ENCODE measurements around the gene AREG. TPM values are rescaled to one million over a fixed set of nuclear protein-coding genes. Genes with fewer than 3 reads are reported as not detected.

Gene AREG
- total and polyA plus RNA-seq, 3 donors from 2014 or later = 13.0 to 16.4 (median 14.2) TPM

DNA sequence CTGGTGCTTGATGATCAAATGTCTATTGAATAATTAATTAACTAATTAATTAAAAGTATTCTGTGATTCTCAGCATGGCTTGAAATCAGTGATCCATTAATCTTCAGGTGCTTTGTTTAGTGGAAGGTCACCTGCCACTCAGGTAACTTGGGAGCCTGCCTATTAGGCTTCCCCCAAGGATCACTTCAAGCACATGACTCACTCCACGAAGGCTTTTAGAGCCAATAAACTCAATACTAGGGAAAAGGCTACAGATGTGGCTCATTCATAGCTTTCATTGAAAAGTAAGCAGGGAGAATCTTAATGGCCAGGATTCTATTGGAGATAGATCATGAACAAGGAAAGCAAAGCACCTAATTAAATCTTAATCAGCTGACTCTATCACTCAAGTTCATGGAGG, 21.3 kb downstream of the AREG start:
- 96 to 100% methylated on average over 1 of the region's 1 CpG for whole genome bisulfite sequencing, 2 donors
- no peak for DNase-seq
- Histone ChIP-seq H3K9me3 (no peaks in the 10 kb centered on the region), H3K4me3 (no peak overlapping the region), H3K36me3 (ENCODE audit: low read depth, missing control alignments) (no peaks in the 10 kb centered on the region), H3K27me3 (no peaks in the 10 kb centered on the region), H3K4me1 (no peaks in the 10 kb centered on the region), H3K27ac (no peak overlapping the region)
- intact Hi-C loops (cut with DNase I; ENCODE audit: low total_unique reads) = no loop called here
- TF ChIP-seq, protein P1, sequence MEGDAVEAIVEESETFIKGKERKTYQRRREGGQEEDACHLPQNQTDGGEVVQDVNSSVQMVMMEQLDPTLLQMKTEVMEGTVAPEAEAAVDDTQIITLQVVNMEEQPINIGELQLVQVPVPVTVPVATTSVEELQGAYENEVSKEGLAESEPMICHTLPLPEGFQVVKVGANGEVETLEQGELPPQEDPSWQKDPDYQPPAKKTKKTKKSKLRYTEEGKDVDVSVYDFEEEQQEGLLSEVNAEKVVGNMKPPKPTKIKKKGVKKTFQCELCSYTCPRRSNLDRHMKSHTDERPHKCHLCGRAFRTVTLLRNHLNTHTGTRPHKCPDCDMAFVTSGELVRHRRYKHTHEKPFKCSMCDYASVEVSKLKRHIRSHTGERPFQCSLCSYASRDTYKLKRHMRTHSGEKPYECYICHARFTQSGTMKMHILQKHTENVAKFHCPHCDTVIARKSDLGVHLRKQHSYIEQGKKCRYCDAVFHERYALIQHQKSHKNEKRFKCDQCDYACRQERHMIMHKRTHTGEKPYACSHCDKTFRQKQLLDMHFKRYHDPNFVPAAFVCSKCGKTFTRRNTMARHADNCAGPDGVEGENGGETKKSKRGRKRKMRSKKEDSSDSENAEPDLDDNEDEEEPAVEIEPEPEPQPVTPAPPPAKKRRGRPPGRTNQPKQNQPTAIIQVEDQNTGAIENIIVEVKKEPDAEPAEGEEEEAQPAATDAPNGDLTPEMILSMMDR (IDR thresholded peaks at IDR 0.05) = no peak
- TF ChIP-seq POLR2A (IDR thresholded peaks at IDR 0.05) = no peak

DNA sequence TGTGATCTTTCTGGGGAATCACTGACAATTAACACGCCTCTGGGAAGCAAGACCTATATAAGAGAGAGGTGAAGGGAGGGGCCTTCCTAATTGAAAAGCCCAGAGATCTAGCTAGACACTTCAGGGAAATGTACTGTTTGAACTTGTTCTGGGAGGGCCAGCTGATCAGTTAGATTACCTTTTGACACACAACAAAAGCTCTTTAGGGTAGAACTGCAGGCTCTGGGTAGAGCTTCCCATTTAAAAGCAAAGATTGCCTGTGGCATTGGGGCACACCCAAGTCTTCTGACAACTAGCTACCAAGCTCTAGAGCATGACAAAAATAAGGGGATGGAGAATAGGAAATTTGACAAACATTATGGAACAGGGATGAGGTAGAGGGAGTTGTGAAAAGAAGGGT, 26.3 kb downstream of the AREG start:
- Histone ChIP-seq H3K4me1 (no peaks in the 10 kb centered on the region), H3K36me3 (ENCODE audit: low read depth, missing control alignments) (no peaks in the 10 kb centered on the region), H3K27ac (no peak overlapping the region), H3K4me3 (no peak overlapping the region), H3K9me3 (no peaks in the 10 kb centered on the region), H3K27me3 (no peaks in the 10 kb centered on the region)
- WGBS, 2 donors = 89 to 93% methylated on average over 1 of the region's 1 CpG
- TF ChIP-seq, protein P1 (IDR thresholded peaks at IDR 0.05) = no peak
- TF ChIP-seq POLR2A (IDR thresholded peaks at IDR 0.05) = no peak
- DNase-seq = no peak
- intact Hi-C loops (cut with DNase I; ENCODE audit: low total_unique reads) = no loop called here

DNA sequence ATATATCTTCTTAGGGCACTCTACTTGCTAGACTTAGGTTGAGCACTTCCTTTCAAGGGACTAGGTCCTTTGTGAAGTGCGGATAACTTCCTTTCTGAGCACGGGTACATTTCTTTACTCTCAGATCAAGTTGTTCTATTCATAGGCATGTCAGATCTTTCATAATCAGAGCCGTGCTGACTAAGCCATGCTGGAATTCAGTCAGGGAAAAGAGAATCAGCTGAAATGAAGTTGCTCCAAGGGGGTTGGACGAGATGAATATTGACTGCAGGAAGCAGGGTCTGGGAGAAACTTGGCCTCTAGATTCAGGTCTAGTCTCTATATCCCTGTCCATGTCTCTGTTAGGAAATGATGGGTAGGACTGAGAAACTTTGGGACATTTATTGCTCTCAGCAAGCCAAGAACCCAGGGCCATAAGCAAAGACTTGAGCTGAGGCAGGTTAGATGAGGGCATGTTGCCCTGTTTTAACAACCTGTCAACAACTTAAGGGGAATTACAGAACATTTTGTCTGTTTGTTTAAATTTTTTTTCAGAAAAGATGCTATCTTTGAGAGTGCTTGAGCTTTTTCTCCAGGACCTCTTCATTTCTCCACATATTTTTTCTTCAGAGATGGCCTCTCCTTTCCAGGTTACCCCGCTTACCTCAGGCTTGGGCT, 28.3 kb downstream of the AREG start:
- no peaks in the 10 kb centered on the region for H3K9me3 ChIP-seq
- H3K36me3 ChIP-seq (ENCODE audit: low read depth, missing control alignments) = no peaks in the 10 kb centered on the region
- TF ChIP-seq, protein P1 (IDR thresholded peaks at IDR 0.05) = no peak
- no peak for TF ChIP-seq POLR2A (IDR thresholded peaks at IDR 0.05)
- no peaks in the 10 kb centered on the region for H3K27me3 ChIP-seq
- no peak overlapping the region for H3K4me3 ChIP-seq
- no peak for DNase-seq
- WGBS, 2 donors = 70 to 76% methylated on average over 5 of the region's 5 CpGs
- H3K4me1 ChIP-seq = no peaks in the 10 kb centered on the region
- H3K27ac ChIP-seq = no peak overlapping the region
- intact Hi-C loops (cut with DNase I; ENCODE audit: low total_unique reads) = no loop called here

DNA sequence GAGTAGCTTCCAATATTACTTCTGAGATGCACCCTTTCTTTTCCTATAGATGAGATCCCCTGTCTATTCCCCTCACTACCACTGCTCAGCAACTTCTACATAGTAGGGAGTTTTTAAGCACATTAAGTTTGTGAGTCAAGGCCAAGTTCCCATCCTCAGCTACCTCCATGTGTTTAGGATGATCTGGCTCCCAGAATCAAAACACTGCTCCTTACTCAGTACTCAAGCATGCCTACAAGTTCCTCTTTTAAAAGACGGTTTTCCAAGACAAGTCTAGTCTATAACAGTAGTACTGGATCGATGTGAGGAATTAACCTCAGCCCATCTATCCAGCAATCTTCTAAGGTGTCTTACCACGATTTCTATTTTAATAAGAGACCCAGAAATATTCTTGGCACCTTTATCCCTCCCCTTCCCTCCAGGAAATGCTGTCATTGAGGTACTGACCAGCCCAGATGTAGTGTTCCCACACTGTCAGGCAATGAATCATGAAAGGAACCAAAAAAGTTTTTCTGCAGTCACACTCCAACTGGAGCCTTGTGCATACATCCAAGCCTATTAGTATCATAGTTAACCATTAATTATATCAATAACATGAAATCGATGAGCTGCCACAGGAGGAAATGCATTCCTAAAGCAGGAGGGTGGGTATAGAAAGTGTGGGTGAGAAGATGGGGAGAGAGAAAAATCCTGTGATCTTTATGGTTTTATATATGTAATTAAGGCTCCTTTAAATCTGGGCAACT, 29.6 kb downstream of the AREG start:
- H3K36me3 ChIP-seq (ENCODE audit: low read depth, missing control alignments) = no peaks in the 10 kb centered on the region
- no peak overlapping the region for H3K27ac ChIP-seq
- TF ChIP-seq, protein P1 (IDR thresholded peaks at IDR 0.05) = no peak
- TF ChIP-seq POLR2A (IDR thresholded peaks at IDR 0.05) = no peak
- no peak overlapping the region for H3K4me3 ChIP-seq
- no peaks in the 10 kb centered on the region for H3K4me1 ChIP-seq
- DNase-seq = no peak
- WGBS, 2 donors = 57 to 60% methylated on average over 4 of the region's 4 CpGs
- H3K27me3 ChIP-seq = no peaks in the 10 kb centered on the region
- no peaks in the 10 kb centered on the region for H3K9me3 ChIP-seq
- intact Hi-C loops (cut with DNase I; ENCODE audit: low total_unique reads) = no loop called here
